Muscle of leg (tissue), 11 donors: ENCODE measurements around the gene SEC31A. TPM values are rescaled to one million over a fixed set of nuclear protein-coding genes. Genes with fewer than 3 reads are reported as not detected.
A peak's percentile ranks its signal among the peaks of the same experiment; 100 is the strongest.

Experiments used
- DNase-seq: peaks from one replicate; pipeline ENCODE4 v3.0.0; 2013
- H3K27ac ChIP-seq: one replicate; pipeline ENCODE4 v1.5.1; 2013; ENCODE audit warnings: mild to moderate bottlenecking, low read length, control low read depth
- H3K27me3 ChIP-seq: one replicate; pipeline ENCODE4 v1.6.1; 2013; ENCODE audit warnings: low read length; ENCODE audit not compliant: control insufficient read depth, insufficient read depth
- H3K36me3 ChIP-seq: one replicate; pipeline ENCODE4 v1.6.1; 2013; ENCODE audit warnings: low read length; ENCODE audit not compliant: control insufficient read depth, insufficient read depth
- H3K4me1 ChIP-seq: one replicate; pipeline ENCODE4 v1.6.1; 2013; ENCODE audit warnings: low read length; ENCODE audit not compliant: control insufficient read depth, insufficient read depth
- H3K4me3 ChIP-seq: one replicate; pipeline ENCODE4 v1.5.1; 2013; ENCODE audit warnings: low read length, control low read depth
- H3K9me3 ChIP-seq: replicated peaks from 2 replicates; pipeline ENCODE4 v1.6.1; 2013; ENCODE audit warnings: low read depth, low read length; ENCODE audit not compliant: control insufficient read depth
- WGBS: methylation state at CpG from one replicate; pipeline ENCODE4 v1.1.5; 2013; ENCODE audit warnings: missing lambda C conversion rate; ENCODE audit not compliant: insufficient coverage; 5-methylcytosine and 5-hydroxymethylcytosine counted together
- polyA plus RNA-seq, 8 donors: library from polyadenylated mRNA; unstranded; fragments of 120-200 nt; gene quantifications; one replicate each; pipeline versions ENCODE4 v1.2.1 to v1.2.3, GENCODE V29; 2013; ENCODE audit warnings: inconsistent platforms in 1 of 8, low replicate concordance in 1 of 8; ENCODE audit not compliant: insufficient read length in 8 of 8, insufficient read depth in 1 of 8
- total RNA-seq: library from RNA; stranded (reverse); fragments of 120-200 nt; gene quantifications from one replicate; pipeline ENCODE4 v1.2.4, GENCODE V29; 2013

The SEC31A gene
- total and polyA plus RNA-seq, 9 donors: 158 to 213 (median 171) TPM

- no peaks in the 10 kb centered on the region for H3K36me3 ChIP-seq
- 4% methylated on average over 37 of the region's 47 CpGs for WGBS
- no peaks in the 10 kb centered on the region for H3K9me3 ChIP-seq
- peaks cover 20% of the 10 kb centered on the region for H3K4me1 ChIP-seq
- H3K27ac ChIP-seq: no peak overlapping the region
- peaks cover 17% of the 10 kb centered on the region for H3K27me3 ChIP-seq
- peak overlapping the region; percentile 69 for H3K4me3 ChIP-seq
- peak; percentile 47 for DNase-seq
Measured at GRCh38 chr4:82797405-82798111, 93.4 kb downstream of the SEC31A start.

GRCh38 chr4:82797040-82797404 is 93.9 kb downstream of the SEC31A start:
- DNase-seq: no peak
- Histone ChIP-seq H3K9me3 (no peaks in the 10 kb centered on the region), H3K27ac (no peak overlapping the region), H3K27me3 (peaks cover 17% of the 10 kb centered on the region), H3K4me3 (peak overlapping the region; percentile 69), H3K36me3 (no peaks in the 10 kb centered on the region), H3K4me1 (peaks cover 20% of the 10 kb centered on the region)
- 21% methylated on average over 5 of the region's 6 CpGs for whole genome bisulfite sequencing

- 100% methylated on average over 1 of the region's 6 CpGs for WGBS
Measured at GRCh38 chr4:82792912-82793649, 97.9 kb downstream of the SEC31A start.

GRCh38 chr4:82791179-82791578 is 99.8 kb downstream of the SEC31A start:
- Histone ChIP-seq H3K4me1 (peaks cover 3% of the 10 kb centered on the region), H3K9me3 (no peaks in the 10 kb centered on the region), H3K27me3 (no peaks in the 10 kb centered on the region), H3K4me3 (no peak overlapping the region), H3K36me3 (no peaks in the 10 kb centered on the region), H3K27ac (no peak overlapping the region)
- no peak for DNase-seq
- WGBS: 86% methylated on average over 5 of the region's 6 CpGs

More at GRCh38 chr4:82792912-82793649, 97.9 kb downstream of the SEC31A start:
- no peak overlapping the region for H3K4me3 ChIP-seq
- peaks cover 9% of the 10 kb centered on the region for H3K27me3 ChIP-seq
- H3K27ac ChIP-seq: no peak overlapping the region
- H3K36me3 ChIP-seq: no peaks in the 10 kb centered on the region
- peaks cover 14% of the 10 kb centered on the region for H3K4me1 ChIP-seq
- no peak for DNase-seq
- H3K9me3 ChIP-seq: no peaks in the 10 kb centered on the region

- H3K27ac ChIP-seq: no peak overlapping the region
- H3K4me1 ChIP-seq: peaks cover 4% of the 10 kb centered on the region
- no peak for DNase-seq
- H3K4me3 ChIP-seq: no peak overlapping the region
- no peaks in the 10 kb centered on the region for H3K36me3 ChIP-seq
- H3K27me3 ChIP-seq: no peaks in the 10 kb centered on the region
- 57% methylated on average over 4 of the region's 8 CpGs for WGBS
- H3K9me3 ChIP-seq: no peaks in the 10 kb centered on the region
Measured at GRCh38 chr4:82790060-82790660, 100.8 kb downstream of the SEC31A start.

- Histone ChIP-seq H3K27ac (no peak overlapping the region), H3K4me1 (peaks cover 10% of the 10 kb centered on the region), H3K9me3 (no peaks in the 10 kb centered on the region), H3K4me3 (no peak overlapping the region), H3K27me3 (no peaks in the 10 kb centered on the region), H3K36me3 (no peaks in the 10 kb centered on the region)
- 44% methylated on average over 4 of the region's 7 CpGs for WGBS
- DNase-seq: no peak
Measured at GRCh38 chr4:82789025-82789776, 101.8 kb downstream of the SEC31A start.

- H3K36me3 ChIP-seq: no peaks in the 10 kb centered on the region
- peaks cover 17% of the 10 kb centered on the region for H3K4me1 ChIP-seq
- no peak overlapping the region for H3K27ac ChIP-seq
- WGBS: 100% methylated on average over 1 of the region's 4 CpGs
- no peak overlapping the region for H3K4me3 ChIP-seq
- no peaks in the 10 kb centered on the region for H3K27me3 ChIP-seq
- DNase-seq: no peak
- H3K9me3 ChIP-seq: no peaks in the 10 kb centered on the region
Measured at GRCh38 chr4:82787342-82787741, 103.6 kb downstream of the SEC31A start.

- Histone ChIP-seq H3K9me3 (no peaks in the 10 kb centered on the region), H3K36me3 (no peaks in the 10 kb centered on the region), H3K27me3 (no peaks in the 10 kb centered on the region), H3K4me3 (no peak overlapping the region), H3K27ac (no peak overlapping the region), H3K4me1 (peaks cover 18% of the 10 kb centered on the region)
- no peak for DNase-seq
- WGBS: no CpG with 5 or more reads among the region's 4 CpGs
Measured at GRCh38 chr4:82786828-82787227, 104.1 kb downstream of the SEC31A start.

- DNase-seq: no peak
- Histone ChIP-seq H3K27me3 (no peaks in the 10 kb centered on the region), H3K4me1 (peaks cover 26% of the 10 kb centered on the region), H3K4me3 (no peak overlapping the region), H3K9me3 (no peaks in the 10 kb centered on the region), H3K36me3 (no peaks in the 10 kb centered on the region), H3K27ac (no peak overlapping the region)
- 0% methylated on average over 1 of the region's 5 CpGs for WGBS
Measured at GRCh38 chr4:82785611-82786400, 105.1 kb downstream of the SEC31A start.
